ENCODE measurements around the gene PELI2.

- TF ChIP-seq CTCF (tag by site-specific recombination; IDR thresholded peaks at IDR 0.05) (no peak), KLF16 (tag by site-specific recombination; IDR thresholded peaks at IDR 0.05) (no peak), ZSCAN5A (tag by site-specific recombination; IDR thresholded peaks at IDR 0.05) (no peak), ZBTB8A (tag by site-specific recombination; IDR thresholded peaks at IDR 0.05) (no peak), ZFP41 (tag by site-specific recombination; IDR thresholded peaks at IDR 0.05; ENCODE audit: borderline replicate concordance) (no peak)
These were observed 144.3 kb downstream of the PELI2 start for GRCh38 chr14:56262530-56262929.
